GM12801 (cell line): ENCODE data around the gene PTPRG.

Experiments used
- TF ChIP-seq, protein P1 (sequence below): IDR thresholded peaks from one replicate; pipeline ENCODE4 v1.5.1; 2011; ENCODE audit warnings: control low read depth; ENCODE audit not compliant: insufficient read length; ENCODE audit errors: extremely low read depth

Gene PTPRG

DNA sequence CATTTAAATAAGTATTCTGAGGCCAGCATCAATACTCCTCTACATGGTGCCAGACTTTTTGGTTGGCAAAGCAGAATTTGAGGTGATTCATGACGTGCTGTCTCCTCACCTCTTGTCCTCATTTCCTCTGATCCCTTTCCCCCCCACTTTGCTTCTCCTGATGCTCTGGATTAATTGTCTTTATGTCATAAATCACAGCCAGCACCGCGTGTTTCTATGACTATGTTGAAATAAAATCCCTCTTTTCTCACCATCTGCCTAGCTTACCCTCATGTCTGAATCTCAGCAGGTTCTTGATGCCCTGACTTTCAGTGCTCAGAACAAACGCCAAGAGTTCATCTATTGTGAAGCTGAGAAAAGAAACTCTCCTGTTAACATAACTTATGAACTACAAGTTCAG, 19.7 kb upstream of the PTPRG start:
- TF ChIP-seq, protein P1, sequence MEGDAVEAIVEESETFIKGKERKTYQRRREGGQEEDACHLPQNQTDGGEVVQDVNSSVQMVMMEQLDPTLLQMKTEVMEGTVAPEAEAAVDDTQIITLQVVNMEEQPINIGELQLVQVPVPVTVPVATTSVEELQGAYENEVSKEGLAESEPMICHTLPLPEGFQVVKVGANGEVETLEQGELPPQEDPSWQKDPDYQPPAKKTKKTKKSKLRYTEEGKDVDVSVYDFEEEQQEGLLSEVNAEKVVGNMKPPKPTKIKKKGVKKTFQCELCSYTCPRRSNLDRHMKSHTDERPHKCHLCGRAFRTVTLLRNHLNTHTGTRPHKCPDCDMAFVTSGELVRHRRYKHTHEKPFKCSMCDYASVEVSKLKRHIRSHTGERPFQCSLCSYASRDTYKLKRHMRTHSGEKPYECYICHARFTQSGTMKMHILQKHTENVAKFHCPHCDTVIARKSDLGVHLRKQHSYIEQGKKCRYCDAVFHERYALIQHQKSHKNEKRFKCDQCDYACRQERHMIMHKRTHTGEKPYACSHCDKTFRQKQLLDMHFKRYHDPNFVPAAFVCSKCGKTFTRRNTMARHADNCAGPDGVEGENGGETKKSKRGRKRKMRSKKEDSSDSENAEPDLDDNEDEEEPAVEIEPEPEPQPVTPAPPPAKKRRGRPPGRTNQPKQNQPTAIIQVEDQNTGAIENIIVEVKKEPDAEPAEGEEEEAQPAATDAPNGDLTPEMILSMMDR = no peak

DNA sequence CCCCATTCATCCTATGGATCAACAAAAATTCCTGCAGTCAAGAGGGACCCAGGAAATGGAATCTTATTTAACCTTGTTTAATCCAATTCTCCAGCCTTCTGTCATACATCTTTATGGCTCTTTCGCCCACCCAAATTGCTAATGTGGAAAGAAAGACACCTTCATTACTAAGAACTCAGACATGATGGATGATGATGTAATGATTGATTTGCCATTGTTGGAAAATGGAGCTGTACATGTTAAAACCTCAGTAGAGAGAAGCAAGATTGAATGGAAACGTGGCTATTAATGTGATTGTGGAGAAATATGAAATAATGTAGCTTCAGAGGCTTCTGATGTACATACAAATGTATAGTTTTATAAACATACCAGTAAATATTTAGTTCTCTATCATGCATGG, 15.7 kb upstream of the PTPRG start:
- TF ChIP-seq, protein P1 = no peak

DNA sequence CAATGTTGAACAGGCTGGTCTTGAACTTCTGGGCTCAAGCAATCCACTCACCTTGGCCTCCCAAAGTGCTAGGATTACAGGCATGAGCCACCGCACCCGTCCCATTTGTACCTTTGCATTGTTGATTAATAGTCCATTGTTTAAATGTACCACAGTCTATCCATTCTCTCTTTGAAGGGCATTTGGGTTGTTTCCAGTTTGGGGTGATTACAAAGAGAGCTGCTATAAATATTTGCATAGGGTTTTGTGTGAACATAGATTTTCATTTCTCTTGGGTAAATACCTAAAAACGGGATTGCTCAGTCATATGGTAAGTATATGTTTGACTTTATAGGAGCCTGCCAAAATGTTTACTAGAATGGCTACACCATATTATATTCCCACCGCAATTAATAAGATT, 13.7 kb upstream of the PTPRG start:
- TF ChIP-seq, protein P1 = no peak

DNA sequence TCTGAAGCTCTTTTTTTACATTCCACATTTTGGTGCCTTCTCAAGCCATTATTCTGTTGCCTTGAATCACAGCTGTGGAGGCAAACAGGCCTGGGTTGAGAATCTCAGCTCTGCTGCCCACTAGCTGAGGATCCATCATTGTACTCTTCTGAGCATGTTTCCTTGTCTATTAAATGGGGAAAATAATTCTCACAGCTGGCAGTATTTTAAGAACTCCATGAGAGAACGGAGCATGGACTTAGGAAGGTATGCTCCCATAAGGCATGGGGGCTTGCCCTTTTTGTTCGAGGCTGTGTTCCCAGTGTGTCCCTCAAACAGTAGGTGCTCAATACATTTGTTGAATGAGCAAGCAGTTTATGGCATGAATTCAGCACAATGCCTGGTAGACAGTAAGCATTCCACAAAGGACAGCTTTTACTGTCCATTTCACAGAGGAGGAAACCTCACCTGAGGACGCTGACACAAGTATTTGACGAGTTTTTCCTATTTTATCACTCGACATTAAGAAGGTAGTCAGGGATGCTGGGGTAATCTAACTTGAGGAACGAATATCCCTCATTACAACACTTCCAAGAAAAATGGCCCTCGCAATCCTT, 2.1 kb upstream of the PTPRG start:
- TF ChIP-seq, protein P1 = no peak

DNA sequence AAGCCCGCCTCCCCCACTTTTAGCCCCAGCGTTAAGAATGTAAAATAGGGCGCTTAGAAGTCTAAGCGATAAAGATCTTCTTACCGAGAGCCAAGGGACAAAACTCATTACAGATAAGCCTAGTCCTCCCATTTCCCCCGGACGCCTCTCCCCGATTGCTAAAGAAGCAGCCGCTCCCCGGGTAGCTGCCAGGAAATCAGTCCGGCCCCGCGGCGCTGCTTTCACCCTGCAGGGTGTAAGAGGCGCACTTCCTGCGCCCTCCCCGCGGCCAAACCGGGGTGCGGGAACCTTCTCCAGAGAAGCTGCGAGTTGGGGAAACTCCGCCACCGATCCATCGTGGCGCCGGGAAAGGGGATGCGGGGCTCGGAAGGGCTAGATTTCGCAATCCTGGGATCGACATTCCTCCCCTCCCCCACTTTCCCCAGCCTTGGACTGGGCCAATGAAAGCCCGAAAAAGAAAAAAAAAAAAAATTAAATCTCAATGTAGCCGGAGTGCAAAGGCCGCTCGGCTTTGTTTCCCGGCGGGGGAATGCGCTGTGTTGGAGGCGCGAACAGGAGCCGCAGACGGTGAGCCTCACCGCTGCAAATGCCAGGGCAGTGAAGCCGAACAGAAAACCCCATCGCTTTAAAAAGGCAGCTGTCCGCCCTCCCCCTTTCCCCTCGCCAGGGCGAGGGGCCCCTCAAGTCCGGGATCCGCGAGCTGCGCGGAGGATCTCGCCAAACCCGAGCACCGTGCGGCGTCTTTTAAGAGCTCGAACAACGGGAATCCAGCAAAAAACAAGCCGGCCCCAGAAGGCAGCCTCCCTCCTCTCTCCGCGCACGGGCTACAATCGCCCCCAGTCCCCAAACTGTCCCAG, 626 bp upstream of the PTPRG start:
- TF ChIP-seq, protein P1 = no peak

DNA sequence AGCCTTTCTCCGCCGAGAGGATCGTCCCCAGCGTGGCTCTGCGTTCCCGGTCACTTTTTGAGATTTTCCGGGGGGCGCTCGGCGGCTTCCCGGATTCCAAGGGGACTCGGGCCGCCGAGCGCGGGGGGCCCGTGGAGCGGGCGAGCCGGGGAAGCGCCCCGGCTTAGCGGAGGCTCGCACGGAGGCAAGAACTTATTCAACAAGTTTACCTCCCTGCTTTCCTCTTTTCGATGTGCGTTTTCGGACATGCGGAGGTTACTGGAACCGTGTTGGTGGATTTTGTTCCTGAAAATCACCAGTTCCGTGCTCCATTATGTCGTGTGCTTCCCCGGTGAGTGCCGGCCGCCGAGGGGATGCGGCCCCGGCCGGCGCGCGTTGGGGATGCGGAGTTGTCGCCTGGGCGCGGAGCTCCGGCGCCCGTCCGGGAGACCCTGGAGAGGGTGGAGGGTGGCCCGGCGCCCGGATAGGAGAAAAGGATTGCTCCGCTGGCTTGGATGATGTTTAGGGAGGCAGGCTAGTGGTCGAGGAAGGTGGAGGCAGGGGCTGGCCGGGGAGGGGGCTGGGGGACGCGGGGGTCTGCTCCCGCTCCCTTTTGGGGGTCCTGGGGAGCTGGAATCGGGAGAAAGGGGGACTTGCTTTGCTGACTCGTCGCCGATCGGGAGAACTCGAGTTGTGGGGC, 810 bp downstream of the PTPRG start:
- TF ChIP-seq, protein P1 = no peak

DNA sequence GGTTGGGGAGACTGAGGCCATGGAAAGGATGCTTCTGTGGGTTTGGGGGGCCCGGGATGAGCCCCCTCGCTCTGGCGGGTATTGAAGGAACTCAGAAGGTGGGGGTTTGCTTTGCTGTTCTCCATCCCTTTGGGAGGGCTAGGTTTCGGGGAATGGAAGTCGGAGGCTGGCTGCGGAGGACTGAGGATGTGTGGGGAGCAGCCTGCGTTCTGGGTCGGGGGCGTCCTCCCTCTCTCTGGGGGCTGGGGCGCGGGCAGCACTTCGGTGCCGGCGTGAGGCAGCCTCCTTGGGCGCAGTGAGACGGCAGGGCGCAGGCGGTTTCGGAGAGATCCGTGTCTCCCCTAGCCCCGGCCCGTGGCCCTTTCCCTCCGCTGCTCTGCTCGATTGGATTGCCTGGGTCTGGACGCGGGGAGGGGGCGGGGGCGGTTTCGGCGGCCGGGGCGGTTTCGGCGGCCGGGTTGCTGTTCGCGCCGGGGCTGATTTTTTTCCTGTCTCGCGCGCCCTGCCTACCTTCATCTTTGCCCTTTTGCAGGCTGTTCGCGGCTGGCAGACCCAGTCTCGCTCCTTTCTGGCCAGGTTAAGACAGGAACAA, 1.4 kb downstream of the PTPRG start:
- TF ChIP-seq, protein P1 = no peak
